HG02588 (cell line): Measurements from ENCODE around the gene KCNIP4.
A peak's percentile ranks its signal among the peaks of the same experiment; 100 is the strongest.

ENCODE experiments used
- ATAC-seq: cut with Tn5 transposase; IDR thresholded peaks from one replicate; pipeline ENCODE4 v1.9.1; 2021; ENCODE audit warnings: mild to moderate bottlenecking, moderate library complexity; ENCODE audit not compliant: unreplicated experiment

KCNIP4 gene

DNA sequence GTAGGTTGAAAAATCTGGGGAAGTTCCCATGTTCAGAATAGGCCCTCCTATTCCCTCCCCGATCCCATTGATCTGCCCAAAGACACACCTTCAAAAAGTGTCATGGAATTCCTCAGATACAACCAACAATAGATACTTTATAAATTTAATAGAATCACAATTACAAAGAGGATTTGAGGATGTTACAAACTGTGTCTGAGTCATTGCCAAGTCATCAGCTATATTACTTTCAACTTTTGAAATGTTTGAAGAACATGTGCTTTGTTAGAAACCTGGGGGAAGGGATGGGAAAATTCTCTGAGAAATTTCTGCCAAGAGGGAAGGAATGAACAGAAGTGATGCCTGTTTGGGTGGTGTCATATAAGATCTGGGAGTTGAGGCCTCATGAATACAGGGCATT is 46.7 kb downstream of the KCNIP4 start:
- ATAC-seq: no peak

- ATAC-seq: no peak
Measured at GRCh38 chr4:21901281-21901680, 47.3 kb downstream of the KCNIP4 start.

GRCh38 chr4:21900211-21900610 is 48.4 kb downstream of the KCNIP4 start:
- ATAC-seq: no peak

DNA sequence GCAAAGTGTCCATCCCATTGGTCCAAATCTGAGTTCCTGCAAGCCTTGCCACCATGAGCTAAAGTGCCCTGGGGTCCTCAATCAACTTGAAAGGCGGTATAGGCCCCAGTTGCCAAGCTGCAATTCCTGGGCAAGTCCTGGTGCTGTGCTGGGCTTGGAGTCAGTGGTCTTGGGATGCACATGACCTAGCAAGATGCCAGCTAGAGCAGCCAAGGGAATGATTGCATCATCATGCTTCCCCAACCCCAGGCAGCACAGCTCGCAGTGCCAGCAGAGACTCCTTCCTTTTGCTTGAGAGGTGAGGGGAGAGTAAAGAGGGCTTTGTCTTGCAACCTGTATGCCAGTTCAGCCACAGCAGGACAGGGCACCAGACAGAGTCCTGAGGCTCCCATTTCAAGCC is 50.5 kb downstream of the KCNIP4 start:
- ATAC-seq: no peak

DNA sequence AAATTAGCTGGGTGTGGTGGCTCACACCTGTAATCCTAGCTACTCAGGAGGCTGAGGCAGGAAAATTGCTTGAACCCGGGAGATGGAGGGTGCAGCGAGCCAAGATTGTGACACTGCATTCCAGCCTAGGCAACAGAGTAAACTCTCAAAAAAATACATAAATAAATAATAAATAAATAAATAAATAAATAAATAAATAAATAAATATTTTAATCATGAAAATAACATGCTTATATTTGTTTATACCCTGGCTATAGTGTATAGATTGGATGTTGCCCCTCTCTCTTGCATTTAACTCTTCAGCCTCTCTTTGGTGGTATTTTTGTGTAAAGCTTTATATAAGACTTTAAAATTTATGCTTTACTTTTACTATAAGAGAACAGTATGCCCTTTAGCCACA is 51.8 kb downstream of the KCNIP4 start:
- no peak for ATAC-seq

GRCh38 chr4:21893136-21893535 is 55.4 kb downstream of the KCNIP4 start:
- ATAC-seq: no peak

DNA sequence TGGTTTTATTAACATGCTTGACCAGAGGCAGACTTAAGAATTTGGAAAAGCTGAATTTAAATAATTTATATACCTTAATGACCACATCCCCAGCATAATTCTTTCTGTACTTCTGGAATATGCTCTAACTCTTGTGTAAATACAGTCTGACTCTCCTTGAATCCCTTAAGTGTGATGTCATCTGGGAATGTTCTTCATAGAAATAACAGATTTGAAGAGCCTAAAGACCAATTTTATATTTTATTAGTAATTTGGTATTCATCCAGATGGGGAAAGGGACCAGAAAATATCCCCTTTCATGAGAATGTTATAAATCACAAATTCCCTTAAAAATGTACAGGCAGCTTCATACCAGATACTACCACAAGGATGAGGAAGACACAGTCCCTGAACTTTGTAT is 58.3 kb downstream of the KCNIP4 start:
- ATAC-seq: no peak

DNA sequence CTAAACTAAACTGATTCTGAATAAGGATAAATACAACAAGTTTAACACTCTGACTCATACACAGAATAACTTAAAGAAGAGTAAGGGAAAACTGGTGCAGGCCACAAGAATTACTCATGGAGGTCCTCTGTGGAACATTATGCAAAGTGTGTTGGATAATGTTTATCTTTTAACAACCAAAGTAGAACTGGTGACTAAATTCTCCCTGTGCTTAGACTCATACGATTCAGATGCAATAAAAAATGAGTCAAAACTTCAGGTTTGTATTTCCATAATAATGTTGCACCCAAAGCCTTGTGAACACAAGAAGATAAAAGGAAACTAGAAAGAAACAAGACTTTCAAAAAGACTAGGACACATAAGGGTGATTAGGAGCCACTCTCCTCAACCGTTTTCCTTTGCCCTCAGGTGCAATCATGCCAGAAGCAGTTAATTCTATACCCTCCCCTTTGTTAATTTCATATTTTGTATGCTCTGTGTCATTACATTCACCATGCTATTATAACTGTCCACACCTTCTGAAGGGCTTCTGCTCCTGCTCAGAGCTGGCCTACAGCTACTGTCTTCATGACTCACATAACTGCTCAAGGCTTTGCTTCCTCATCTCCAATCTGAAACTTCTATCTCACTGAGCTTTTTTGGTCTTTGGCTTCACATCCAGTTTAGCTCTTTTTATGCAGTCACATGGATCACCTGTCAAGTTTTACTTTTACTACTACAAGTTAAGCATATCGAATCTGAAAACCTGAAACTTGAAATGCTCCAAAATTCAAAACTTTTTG is 60.2 kb downstream of the KCNIP4 start:
- peak; percentile 74 for ATAC-seq

GRCh38 chr4:21887481-21887880 is 61.1 kb downstream of the KCNIP4 start:
- ATAC-seq: no peak

- no peak for ATAC-seq
Measured at GRCh38 chr4:21885770-21886169, 62.8 kb downstream of the KCNIP4 start.

GRCh38 chr4:21885241-21885640 is 63.3 kb downstream of the KCNIP4 start:
- no peak for ATAC-seq

GRCh38 chr4:21884615-21885014 is 64.0 kb downstream of the KCNIP4 start:
- no peak for ATAC-seq

DNA sequence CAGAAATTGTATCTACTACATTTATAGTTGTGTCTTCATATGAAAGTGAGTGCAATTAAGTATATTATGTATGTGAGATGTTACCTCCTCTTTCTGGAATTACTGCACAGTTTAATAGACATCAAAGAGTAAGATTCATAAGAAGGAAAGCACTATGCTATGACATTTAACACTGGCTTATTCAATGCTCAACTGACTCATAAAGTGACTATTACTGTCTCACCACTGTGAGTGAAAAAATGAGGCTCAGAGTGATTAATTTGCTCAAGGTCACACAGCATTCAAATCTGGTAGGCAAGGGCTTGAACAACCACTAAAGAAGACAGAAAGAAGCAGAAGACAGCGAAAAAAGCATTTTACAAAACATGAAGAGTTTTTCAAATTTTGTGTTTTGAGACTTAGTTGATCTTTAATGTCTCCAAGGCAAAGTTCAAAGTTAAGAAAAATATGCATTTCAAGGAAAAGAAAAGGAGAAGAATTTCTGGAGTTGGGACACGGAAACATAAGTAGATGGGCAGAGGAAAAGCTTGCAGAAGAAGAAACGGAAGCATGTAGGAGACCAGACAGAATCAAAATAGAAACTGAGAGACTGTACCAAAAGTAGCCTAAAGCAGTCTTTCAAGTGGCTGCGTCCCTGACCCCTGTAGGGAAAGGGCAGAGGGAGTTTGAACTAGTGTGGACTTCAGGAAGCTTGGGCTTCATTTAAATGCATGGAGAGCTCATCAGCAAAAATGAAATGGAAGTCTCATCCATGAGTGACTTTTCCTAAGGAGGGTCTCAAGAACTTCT is 66.3 kb downstream of the KCNIP4 start:
- ATAC-seq: no peak

DNA sequence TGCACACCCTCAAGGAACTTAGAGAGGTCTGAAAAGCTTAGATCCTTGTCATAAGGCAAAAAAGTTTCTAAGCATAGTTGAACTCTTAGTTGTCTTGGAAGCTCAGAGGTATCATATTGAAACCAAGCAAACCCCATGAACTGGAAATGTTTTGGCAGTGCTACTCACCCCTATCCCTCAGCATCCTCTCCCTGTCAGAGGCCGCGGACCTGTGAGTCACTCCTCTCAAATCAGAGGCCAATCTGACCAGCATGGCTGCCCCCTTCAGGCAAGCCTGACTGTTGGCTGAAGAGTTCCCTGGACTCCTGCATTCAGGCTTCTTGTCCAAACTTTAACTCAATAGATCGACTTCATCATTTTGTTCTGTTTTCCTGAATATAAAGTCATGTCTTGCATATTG is 69.4 kb downstream of the KCNIP4 start:
- no peak for ATAC-seq

- ATAC-seq: no peak
Measured at GRCh38 chr4:21876711-21877110, 71.9 kb downstream of the KCNIP4 start.

GRCh38 chr4:21873145-21873544 is 75.4 kb downstream of the KCNIP4 start:
- no peak for ATAC-seq

- ATAC-seq: no peak
Measured at GRCh38 chr4:21872101-21872500, 76.5 kb downstream of the KCNIP4 start.

GRCh38 chr4:21869978-21870745 is 78.4 kb downstream of the KCNIP4 start:
- no peak for ATAC-seq

DNA sequence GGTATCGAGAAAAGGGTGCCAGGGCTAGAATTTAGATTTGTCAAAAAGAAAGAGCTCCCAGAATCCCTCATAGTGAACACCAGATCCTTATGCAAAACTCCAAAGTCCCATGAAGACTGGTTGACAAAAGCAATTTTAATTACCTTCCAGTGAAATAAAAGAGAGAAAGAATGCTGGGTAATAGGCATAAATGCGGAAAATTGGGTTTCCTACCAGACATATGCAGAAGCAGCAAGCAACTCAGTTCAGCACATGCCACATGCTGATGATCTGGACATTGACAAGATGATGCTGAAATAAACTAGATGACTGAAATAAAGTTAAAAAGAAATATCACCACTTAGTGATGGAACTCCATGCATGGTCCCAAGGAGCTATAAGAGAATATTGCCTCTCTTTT is 83.9 kb downstream of the KCNIP4 start:
- no peak for ATAC-seq

DNA sequence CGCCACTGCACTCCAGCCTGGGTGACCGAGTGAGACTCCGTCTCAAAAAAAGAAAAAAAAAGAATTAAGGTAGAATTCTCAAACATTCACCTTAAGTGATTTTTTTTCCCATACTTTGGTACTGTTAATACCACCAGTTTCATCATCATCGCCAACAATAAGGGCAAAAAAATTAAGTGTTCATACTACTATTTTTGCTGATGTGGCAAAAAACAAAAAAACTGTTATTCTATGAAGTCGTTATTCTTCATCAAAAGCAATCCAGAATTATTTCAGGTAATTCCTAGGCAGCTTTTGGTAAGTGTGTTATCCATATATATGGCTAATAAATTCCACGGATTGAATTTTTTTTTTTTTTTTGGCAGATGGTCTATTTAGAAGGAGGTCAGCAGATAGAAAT is 85.7 kb downstream of the KCNIP4 start:
- ATAC-seq: no peak

DNA sequence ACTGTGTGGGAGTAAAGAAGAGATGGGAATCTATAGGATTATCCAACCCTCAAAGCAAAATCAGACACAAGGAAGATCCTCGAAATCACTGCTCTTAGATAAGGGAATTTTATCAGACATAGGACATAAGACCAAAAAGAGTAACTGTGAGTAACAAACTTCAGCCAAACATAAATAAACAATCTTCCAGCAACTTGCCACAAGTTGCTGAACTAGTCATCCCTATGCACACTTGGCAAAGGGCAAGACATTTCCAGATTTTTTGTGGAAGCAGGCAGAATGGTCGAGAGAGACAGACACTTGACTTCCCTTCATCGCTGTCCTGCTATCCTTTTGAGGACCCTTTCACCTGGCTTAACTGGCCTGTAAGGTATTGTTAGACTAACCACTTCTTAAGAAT is 89.6 kb downstream of the KCNIP4 start:
- no peak for ATAC-seq

DNA sequence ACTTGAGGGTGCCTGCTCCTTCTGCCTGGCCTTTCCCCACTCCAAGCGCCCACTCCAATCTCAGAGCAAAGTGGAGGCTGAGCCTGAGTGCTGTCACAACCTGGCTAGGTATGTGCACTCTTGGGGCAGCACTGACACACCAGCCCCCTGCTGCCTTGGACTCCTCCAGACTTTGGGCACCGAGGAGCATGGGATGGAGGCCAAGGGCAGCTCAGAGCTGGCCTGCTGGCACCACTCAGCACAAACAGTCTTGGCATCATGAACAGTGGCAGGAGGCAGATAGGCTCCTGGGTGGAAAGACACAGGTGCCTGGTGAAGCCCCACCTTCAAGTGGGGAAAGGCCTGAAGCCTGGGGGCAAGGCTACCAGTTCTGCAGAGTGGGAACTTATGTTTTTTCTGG is 91.8 kb downstream of the KCNIP4 start:
- ATAC-seq: no peak
